ENCODE results near the gene FGF6.
A peak's percentile ranks its signal among the peaks of the same experiment; 100 is the strongest.

FGF6 gene, protein sequence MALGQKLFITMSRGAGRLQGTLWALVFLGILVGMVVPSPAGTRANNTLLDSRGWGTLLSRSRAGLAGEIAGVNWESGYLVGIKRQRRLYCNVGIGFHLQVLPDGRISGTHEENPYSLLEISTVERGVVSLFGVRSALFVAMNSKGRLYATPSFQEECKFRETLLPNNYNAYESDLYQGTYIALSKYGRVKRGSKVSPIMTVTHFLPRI

DNA sequence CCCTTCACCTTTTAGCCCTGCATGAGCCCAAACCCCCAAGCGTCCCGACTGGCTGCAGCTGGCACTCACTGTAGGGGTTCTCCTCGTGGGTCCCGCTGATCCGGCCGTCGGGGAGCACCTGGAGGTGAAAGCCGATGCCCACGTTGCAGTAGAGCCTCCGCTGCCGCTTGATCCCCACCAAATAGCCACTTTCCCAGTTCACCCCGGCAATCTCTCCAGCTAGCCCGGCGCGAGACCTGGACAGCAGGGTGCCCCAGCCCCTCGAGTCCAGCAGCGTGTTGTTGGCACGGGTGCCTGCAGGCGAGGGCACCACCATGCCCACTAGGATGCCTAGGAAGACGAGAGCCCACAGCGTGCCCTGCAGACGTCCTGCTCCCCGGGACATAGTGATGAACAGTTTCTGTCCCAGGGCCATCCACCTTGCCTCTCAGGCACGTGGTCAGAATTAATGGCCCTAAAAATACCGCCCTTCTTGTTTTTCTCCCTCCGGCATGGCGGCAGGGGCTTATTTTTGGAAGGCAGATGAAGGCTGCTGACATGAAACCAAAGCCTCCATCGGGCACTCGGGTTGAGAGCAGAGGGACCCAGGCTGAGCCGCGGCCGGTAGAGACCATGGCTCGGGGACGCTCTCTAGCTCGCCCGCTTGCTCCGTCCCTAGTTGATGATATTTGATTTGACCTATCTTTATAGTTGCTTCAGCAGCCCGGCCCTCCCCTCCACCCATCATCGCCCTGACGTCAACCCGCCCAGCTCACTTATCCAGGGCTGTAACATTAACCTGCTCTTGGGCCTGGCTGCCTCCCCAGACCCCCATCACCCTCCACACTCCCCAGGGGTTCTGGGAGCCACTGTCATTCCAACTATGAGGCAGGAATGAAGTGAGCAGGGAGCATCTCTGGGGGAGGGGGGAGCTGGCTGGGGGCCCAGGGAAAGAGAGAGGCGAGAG, at the start of gene FGF6:
Gene FGF6 (minus strand): TSS at position 660 of the 946 bp plus-strand sequence. CDS start 245 bp downstream, at position 415.
- TF ChIP-seq, protein P1, sequence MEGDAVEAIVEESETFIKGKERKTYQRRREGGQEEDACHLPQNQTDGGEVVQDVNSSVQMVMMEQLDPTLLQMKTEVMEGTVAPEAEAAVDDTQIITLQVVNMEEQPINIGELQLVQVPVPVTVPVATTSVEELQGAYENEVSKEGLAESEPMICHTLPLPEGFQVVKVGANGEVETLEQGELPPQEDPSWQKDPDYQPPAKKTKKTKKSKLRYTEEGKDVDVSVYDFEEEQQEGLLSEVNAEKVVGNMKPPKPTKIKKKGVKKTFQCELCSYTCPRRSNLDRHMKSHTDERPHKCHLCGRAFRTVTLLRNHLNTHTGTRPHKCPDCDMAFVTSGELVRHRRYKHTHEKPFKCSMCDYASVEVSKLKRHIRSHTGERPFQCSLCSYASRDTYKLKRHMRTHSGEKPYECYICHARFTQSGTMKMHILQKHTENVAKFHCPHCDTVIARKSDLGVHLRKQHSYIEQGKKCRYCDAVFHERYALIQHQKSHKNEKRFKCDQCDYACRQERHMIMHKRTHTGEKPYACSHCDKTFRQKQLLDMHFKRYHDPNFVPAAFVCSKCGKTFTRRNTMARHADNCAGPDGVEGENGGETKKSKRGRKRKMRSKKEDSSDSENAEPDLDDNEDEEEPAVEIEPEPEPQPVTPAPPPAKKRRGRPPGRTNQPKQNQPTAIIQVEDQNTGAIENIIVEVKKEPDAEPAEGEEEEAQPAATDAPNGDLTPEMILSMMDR (IDR thresholded peaks at IDR 0.05; ENCODE audit: extremely low read depth, insufficient read depth, missing control alignments) = no peak
- peak; percentile 5 for DNase-seq (ENCODE audit: low spot score)
- in situ Hi-C loops (cut with MboI; ENCODE audit: low pct_unique_long_range_greater_than_20kb, low sequenced_read_pairs, unreplicated experiment) = no loop called here

DNA sequence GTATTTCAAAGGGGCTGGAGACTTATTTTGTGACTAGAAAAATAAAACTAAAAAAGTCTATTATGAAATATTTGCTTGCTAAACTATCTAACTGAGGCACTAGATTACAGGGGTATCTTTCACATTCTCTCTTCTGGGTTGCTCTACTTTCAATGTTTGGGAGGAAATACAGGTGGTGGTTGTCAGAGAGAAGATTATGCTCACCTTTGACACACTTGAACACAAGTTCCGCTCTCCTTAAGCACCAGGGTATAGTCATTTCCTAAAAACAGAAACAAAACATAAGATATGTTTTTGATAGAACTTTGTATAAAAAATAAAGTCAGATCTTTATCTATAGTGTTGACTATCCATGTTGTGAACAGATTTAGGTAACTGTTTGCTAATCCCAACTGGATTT, 45.4 kb upstream of the FGF6 start:
- TF ChIP-seq, protein P1 (IDR thresholded peaks at IDR 0.05; ENCODE audit: extremely low read depth, insufficient read depth, missing control alignments) = no peak
- DNase-seq (ENCODE audit: low spot score) = no peak
- in situ Hi-C loops (cut with MboI; ENCODE audit: low pct_unique_long_range_greater_than_20kb, low sequenced_read_pairs, unreplicated experiment) = no loop called here

DNA sequence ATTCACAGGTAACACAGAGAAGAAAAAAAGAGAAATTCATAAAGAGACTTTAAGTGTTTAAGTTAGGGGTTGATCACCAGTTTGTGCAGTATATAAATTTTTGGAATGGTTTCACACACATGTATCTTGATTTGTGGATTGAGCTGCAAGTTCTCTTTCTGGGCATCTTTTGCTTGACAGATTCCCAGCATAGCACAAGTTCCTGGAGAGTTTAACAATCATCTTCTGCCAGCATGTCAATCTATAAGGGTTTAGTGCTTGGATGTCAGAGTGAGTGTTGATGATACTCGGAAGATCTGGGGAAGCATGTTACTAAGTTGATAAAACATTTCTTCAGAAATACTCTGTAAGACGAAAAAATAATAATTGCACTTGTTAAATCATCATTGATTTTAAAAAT, 43.9 kb upstream of the FGF6 start:
- in situ Hi-C loops (cut with MboI; ENCODE audit: low pct_unique_long_range_greater_than_20kb, low sequenced_read_pairs, unreplicated experiment) = no loop called here
- DNase-seq (ENCODE audit: low spot score) = no peak
- TF ChIP-seq, protein P1 (IDR thresholded peaks at IDR 0.05; ENCODE audit: extremely low read depth, insufficient read depth, missing control alignments) = no peak

DNA sequence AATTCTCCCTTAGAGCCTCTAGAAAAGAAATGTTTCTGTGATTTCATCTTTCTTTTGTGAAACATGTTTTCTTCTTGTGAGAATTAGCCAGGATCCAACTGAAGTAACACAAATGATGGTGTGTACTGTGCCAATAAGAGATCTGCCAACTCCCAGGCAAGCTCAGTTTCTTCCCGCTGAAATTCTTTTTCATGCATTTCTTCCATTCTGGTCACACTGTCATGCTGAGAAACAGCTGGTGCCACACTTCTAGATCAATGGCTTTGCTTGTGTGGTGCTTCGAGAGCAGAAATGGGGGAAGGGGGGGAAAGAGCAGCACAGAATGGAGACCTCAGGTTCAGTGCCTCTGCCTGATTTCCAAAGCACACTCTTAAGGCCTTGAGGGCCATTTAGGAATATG, 41.4 kb upstream of the FGF6 start:
- in situ Hi-C loops (cut with MboI; ENCODE audit: low pct_unique_long_range_greater_than_20kb, low sequenced_read_pairs, unreplicated experiment) = no loop called here
- DNase-seq (ENCODE audit: low spot score) = no peak
- TF ChIP-seq, protein P1 (IDR thresholded peaks at IDR 0.05; ENCODE audit: extremely low read depth, insufficient read depth, missing control alignments) = no peak

DNA sequence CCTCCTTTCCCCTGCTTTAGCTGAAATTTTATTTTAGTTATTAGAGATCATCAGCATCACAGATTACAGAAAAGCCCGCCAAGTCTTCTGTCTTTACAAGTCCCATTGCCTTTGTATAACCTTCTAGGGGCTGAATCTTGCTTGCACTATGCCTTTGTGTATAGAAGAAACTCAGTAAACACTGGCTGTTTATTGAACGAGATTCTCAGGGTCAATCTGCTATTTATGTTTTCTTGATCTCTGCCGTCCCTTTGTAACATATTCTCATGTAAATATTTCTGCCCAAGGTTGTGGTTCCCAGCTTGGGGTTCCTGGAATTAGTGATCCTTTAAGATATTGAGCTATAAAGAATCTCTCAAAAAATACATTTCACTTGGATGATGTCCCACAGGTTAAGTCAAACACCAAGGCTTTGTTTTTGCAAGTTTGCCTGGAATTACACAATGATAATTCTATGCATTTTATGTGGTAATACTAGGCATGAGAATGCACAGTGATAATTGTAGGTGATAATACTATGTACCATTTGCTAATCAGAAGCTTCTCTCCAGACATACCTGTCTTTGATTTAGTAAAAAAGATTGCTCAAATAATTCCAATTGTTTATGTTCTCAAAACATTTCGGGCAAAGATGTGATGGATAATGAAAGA, 40.6 kb upstream of the FGF6 start:
- DNase-seq (ENCODE audit: low spot score) = no peak
- TF ChIP-seq, protein P1 (IDR thresholded peaks at IDR 0.05; ENCODE audit: extremely low read depth, insufficient read depth, missing control alignments) = no peak
- in situ Hi-C loops (cut with MboI; ENCODE audit: low pct_unique_long_range_greater_than_20kb, low sequenced_read_pairs, unreplicated experiment) = no loop called here
